Inflammatory macrophage treated with lipopolysaccharide for 4 hours (primary cell): Measurements from ENCODE around the gene ACRBP.

Experiments
- DNase-seq: peaks from one replicate; pipeline ENCODE4 v3.0.0-alpha.2; 2020

Gene ACRBP

GRCh38 chr12:6646276-6647082 is 753 bp downstream of the ACRBP start:
- DNase-seq: no peak

GRCh38 chr12:6644903-6645302 is 2.3 kb downstream of the ACRBP start:
- DNase-seq: peak; percentile 36

GRCh38 chr12:6644257-6644596 is 3.0 kb downstream of the ACRBP start:
- DNase-seq: peak; percentile 95

GRCh38 chr12:6643569-6644256 is 3.5 kb downstream of the ACRBP start:
- DNase-seq: peak; percentile 89

- DNase-seq: no peak
Observed at GRCh38 chr12:6641131-6641530, 6.1 kb downstream of the ACRBP start.

GRCh38 chr12:6640497-6640896 is 6.7 kb downstream of the ACRBP start:
- DNase-seq: no peak

GRCh38 chr12:6639151-6639801 is 8.0 kb downstream of the ACRBP start:
- DNase-seq: peak; percentile 58

- peak; percentile 68 for DNase-seq
Observed at GRCh38 chr12:6638305-6638704, 8.9 kb downstream of the ACRBP start.

- DNase-seq: peak; percentile 59
Observed at GRCh38 chr12:6635856-6636531, 11.2 kb downstream of the ACRBP start, which contains the start of gene LPAR5. Gene LPAR5, minus strand, starts transcription at chr12:6635959. Its CDS starts 14,711 bp downstream, at chr12:6621248.

- DNase-seq: no peak
Observed at GRCh38 chr12:6635375-6635855, 11.8 kb downstream of the ACRBP start.

GRCh38 chr12:6632026-6632983 is 14.9 kb downstream of the ACRBP start:
- DNase-seq: peak; percentile 45

- no peak for DNase-seq
Observed at GRCh38 chr12:6631549-6631961, 15.7 kb downstream of the ACRBP start.

- DNase-seq: no peak
Observed at GRCh38 chr12:6630736-6631135, 16.5 kb downstream of the ACRBP start.

GRCh38 chr12:6627616-6628015 is 19.6 kb downstream of the ACRBP start:
- DNase-seq: peak; percentile 31

- DNase-seq: no peak
Observed at GRCh38 chr12:6626654-6627283, 20.5 kb downstream of the ACRBP start.

GRCh38 chr12:6620885-6621274 is 26.4 kb downstream of the ACRBP start:
- no peak for DNase-seq

GRCh38 chr12:6620137-6620884 is 26.9 kb downstream of the ACRBP start:
- DNase-seq: peak; percentile 71

- DNase-seq: no peak
Observed at GRCh38 chr12:6618483-6619225, 28.6 kb downstream of the ACRBP start.

- DNase-seq: no peak
Observed at GRCh38 chr12:6615802-6616201, 31.4 kb downstream of the ACRBP start.
